ENCODE data around the gene GPC6. TPM values are rescaled to one million over a fixed set of nuclear protein-coding genes. Genes with fewer than 3 reads are reported as not detected.

GPC6 gene
- total RNA-seq, 1 donor from 2014 or later: 13.8 TPM

DNA sequence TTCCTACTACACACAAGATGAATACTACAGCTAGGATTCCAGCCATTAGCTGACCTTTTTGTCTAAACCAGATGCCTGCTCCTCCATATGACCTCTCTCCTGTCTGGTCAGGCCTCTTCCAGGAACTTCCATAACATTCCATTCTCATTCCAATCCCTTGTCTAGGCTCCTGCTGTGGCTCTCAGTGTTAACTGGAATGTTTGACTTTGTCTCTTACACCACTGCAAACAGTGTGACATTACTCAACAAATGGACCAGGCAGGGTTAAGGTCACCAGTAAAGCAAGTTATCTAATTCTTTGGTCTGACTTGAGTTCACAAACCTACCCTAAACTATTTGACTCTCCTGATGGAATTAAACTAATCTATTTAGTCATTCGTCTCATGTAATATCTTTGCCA, 2.1 kb upstream of the GPC6 start:
- H3K9me3 ChIP-seq: no peaks in the 10 kb centered on the region
- H3K4me3 ChIP-seq: no peak overlapping the region
- H3K36me3 ChIP-seq: no peaks in the 10 kb centered on the region
- TF ChIP-seq POLR2A (IDR thresholded peaks at IDR 0.05): no peak
- TF ChIP-seq, protein P1, sequence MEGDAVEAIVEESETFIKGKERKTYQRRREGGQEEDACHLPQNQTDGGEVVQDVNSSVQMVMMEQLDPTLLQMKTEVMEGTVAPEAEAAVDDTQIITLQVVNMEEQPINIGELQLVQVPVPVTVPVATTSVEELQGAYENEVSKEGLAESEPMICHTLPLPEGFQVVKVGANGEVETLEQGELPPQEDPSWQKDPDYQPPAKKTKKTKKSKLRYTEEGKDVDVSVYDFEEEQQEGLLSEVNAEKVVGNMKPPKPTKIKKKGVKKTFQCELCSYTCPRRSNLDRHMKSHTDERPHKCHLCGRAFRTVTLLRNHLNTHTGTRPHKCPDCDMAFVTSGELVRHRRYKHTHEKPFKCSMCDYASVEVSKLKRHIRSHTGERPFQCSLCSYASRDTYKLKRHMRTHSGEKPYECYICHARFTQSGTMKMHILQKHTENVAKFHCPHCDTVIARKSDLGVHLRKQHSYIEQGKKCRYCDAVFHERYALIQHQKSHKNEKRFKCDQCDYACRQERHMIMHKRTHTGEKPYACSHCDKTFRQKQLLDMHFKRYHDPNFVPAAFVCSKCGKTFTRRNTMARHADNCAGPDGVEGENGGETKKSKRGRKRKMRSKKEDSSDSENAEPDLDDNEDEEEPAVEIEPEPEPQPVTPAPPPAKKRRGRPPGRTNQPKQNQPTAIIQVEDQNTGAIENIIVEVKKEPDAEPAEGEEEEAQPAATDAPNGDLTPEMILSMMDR (IDR thresholded peaks at IDR 0.05): no peak
- no peak for TF ChIP-seq POLR2AphosphoS5 (IDR thresholded peaks at IDR 0.05; ENCODE audit: insufficient read depth in 1 of 2, low read depth in 1 of 2)
- no peak for DNase-seq (ENCODE audit: extremely low spot score in 2 of 2)
- intact Hi-C loops (cut with DNase I): no loop called here
- H3K4me1 ChIP-seq: peaks cover 14% of the 10 kb centered on the region
- H3K27me3 ChIP-seq: no peaks in the 10 kb centered on the region
- H3K27ac ChIP-seq: no peak overlapping the region

- Histone ChIP-seq H3K27me3 (no peaks in the 10 kb centered on the region), H3K4me1 (peaks cover 14% of the 10 kb centered on the region), H3K36me3 (no peaks in the 10 kb centered on the region), H3K27ac (no peak overlapping the region), H3K4me3 (no peak overlapping the region), H3K9me3 (no peaks in the 10 kb centered on the region)
- intact Hi-C loops (cut with DNase I): no loop called here
- TF ChIP-seq POLR2AphosphoS5 (IDR thresholded peaks at IDR 0.05; ENCODE audit: insufficient read depth in 1 of 2, low read depth in 1 of 2) (no peak), POLR2A (IDR thresholded peaks at IDR 0.05) (no peak)
- TF ChIP-seq, protein P1 (IDR thresholded peaks at IDR 0.05): no peak
- DNase-seq (ENCODE audit: extremely low spot score in 2 of 2): no peak
Measured at GRCh38 chr13:93225610-93226009, 997 bp upstream of the GPC6 start.

DNA sequence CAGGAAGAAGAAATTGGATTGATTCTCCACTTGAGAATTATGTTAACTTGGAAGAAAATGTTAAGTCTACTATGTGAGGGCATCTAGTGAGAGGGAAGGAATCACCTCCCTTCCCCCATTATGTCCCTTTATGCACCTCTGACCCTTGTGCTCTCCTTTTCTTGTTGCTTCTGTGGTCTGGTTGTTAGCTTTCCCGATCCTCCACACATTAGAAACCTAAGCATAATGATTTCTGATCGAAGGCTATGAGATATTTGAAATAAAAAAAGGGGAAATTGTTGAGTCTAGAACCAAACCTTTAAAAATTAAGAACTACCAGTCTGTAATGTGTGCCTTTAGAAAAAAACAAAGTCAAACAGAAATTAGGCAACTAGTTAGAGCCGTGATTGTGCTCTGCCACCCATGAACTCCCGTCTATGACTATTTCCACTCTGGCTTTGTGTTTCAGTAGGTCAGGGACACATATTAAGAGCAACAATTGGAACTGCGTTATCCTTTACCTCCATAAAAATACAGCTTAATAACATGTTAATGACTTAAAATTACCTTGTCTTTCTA, 463 bp upstream of the GPC6 start:
- Histone ChIP-seq H3K27ac (peak overlapping the region; percentile 70), H3K4me1 (peaks cover 14% of the 10 kb centered on the region), H3K36me3 (no peaks in the 10 kb centered on the region), H3K9me3 (no peaks in the 10 kb centered on the region), H3K4me3 (peak overlapping the region; percentile 52 to 61), H3K27me3 (no peaks in the 10 kb centered on the region)
- TF ChIP-seq POLR2AphosphoS5 (IDR thresholded peaks at IDR 0.05; ENCODE audit: insufficient read depth in 1 of 2, low read depth in 1 of 2) (no peak), POLR2A (IDR thresholded peaks at IDR 0.05) (no peak)
- TF ChIP-seq, protein P1 (IDR thresholded peaks at IDR 0.05): no peak
- intact Hi-C loops (cut with DNase I): no loop called here
- no peak for DNase-seq (ENCODE audit: extremely low spot score in 2 of 2)

DNA sequence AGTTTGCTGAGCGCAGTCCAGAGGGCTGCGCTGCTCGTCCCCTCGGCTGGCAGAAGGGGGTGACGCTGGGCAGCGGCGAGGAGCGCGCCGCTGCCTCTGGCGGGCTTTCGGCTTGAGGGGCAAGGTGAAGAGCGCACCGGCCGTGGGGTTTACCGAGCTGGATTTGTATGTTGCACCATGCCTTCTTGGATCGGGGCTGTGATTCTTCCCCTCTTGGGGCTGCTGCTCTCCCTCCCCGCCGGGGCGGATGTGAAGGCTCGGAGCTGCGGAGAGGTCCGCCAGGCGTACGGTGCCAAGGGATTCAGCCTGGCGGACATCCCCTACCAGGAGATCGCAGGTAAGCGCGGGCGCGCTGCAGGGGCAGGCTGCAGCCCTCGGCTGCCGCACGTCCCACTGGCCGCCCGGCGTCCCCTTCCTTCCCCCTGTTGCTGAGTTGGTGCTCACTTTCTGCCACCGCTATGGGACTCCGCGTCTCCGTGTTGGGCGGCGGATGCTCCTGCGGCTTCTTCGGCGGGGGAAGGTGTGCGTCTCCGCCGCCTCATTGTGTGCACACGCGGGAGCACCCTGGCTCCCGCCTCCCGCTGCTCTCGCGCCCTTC, 772 bp downstream of the GPC6 start:
- Histone ChIP-seq H3K4me3 (peak overlapping the region; percentile 52 to 61), H3K27me3 (no peaks in the 10 kb centered on the region), H3K36me3 (no peaks in the 10 kb centered on the region), H3K9me3 (no peaks in the 10 kb centered on the region), H3K4me1 (peaks cover 14% of the 10 kb centered on the region), H3K27ac (peak overlapping the region; percentile 70)
- no peak for DNase-seq (ENCODE audit: extremely low spot score in 2 of 2)
- no peak for TF ChIP-seq POLR2A (IDR thresholded peaks at IDR 0.05)
- TF ChIP-seq, protein P1 (IDR thresholded peaks at IDR 0.05): no peak
- TF ChIP-seq POLR2AphosphoS5 (IDR thresholded peaks at IDR 0.05; ENCODE audit: insufficient read depth in 1 of 2, low read depth in 1 of 2): no peak
- intact Hi-C loops (cut with DNase I): no loop called here

Data from vagina (tissue), 2 donors.